Epithelial cell of proximal tubule (primary cell): Measurements from ENCODE around the gene RUNX1. TPM values are rescaled to one million over a fixed set of nuclear protein-coding genes. Genes with fewer than 3 reads are reported as not detected.

Experiments
- DNase-seq: peaks from one replicate; pipeline ENCODE4 v3.0.0-alpha.2; 2011; ENCODE audit warnings: low read depth
- H3K4me3 ChIP-seq: 2 replicates; pipeline ENCODE4 v1.5.1; 2011; ENCODE audit warnings: low read depth, mild to moderate bottlenecking, low read length
- CTCF ChIP-seq: conservative IDR thresholded peaks from 2 replicates; pipeline ENCODE4 v1.5.1; 2012; ENCODE audit warnings: low read depth, mild to moderate bottlenecking, low read length
- total RNA-seq: library from RNA; depleted of rRNA; stranded (reverse); fragments of >200 nt; gene quantifications from 2 replicates; pipeline ENCODE4 v1.2.3, GENCODE V29; 2015

Gene RUNX1
- total RNA-seq, 1 donor from 2014 or later, result 11.3 TPM

DNA sequence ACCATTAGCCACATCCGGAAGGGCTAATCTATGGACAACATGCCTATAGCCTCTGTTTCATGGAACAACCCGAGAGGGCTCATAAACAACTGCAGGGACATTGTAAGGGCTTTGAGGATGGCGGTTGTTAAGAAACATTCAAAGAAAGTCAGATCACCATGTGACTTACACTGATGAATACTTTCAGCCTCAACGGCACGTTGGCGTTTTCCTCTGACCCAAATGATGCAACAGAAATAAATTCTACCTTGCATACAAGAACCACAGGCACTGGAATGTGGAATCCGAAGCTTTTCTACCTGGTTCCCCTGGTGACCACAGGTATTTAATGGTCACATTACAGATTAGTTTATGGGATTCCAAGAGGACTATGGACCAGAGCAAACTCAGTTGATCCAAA is 273.3 kb downstream of the RUNX1 start:
- DNase-seq, result peak; percentile 56
- TF ChIP-seq CTCF, result no peak
- no peak overlapping the region for H3K4me3 ChIP-seq

- DNase-seq, result no peak
- H3K4me3 ChIP-seq, result no peak overlapping the region
- no peak for TF ChIP-seq CTCF
These were observed 274.4 kb downstream of the RUNX1 start for GRCh38 chr21:34774750-34775149.

- no peak overlapping the region for H3K4me3 ChIP-seq
- TF ChIP-seq CTCF, result no peak
- DNase-seq, result peak; percentile 61
These were observed 277.5 kb downstream of the RUNX1 start for GRCh38 chr21:34771512-34772028.

- no peak overlapping the region for H3K4me3 ChIP-seq
- DNase-seq, result no peak
- TF ChIP-seq CTCF, result no peak
These were observed 278.5 kb downstream of the RUNX1 start for GRCh38 chr21:34770576-34770975.

GRCh38 chr21:34768326-34768725 is 280.8 kb downstream of the RUNX1 start:
- no peak overlapping the region for H3K4me3 ChIP-seq
- TF ChIP-seq CTCF, result no peak
- no peak for DNase-seq

DNA sequence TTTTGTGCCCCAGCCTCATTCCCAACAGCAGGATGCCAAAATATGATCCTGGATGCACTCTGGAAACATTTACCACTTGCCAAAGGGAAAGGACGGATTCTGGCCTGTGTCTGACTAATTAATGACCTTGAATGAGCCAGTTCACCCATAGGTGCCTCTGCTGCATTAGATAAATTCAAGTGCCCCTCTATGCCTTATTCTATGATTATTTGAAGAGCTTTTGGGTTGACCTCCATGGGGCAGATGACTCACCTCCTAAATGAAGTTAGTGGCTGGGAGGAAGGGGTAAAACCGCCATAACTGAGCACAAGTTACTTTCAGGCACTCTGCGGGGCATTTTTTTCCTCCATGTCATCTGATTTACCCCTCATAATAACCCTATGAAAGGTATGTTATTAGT is 282.2 kb downstream of the RUNX1 start:
- no peak for DNase-seq
- no peak overlapping the region for H3K4me3 ChIP-seq
- TF ChIP-seq CTCF, result no peak

DNA sequence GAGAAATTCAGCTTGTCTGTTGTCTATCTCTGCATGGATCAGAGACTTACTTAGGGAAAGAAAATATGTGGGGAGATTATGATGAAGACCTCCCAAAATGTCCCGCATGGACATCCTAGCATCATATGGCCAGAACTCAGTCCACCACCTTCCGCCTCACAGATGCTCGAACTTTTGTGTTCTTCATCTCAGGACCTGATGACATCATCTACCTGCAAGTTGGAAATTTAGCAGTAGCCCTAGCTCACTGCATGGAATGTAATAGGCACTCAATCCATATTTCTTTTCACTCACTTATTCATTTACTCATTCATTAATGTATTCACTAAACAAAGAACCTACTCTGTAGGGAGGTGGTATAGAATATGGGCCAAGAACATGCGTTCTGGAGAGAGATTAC is 283.5 kb downstream of the RUNX1 start:
- TF ChIP-seq CTCF, result no peak
- no peak overlapping the region for H3K4me3 ChIP-seq
- no peak for DNase-seq
